IMR-90 (cell line): Measurements from ENCODE around the gene C1orf159. TPM values are rescaled to one million over a fixed set of nuclear protein-coding genes. Genes with fewer than 3 reads are reported as not detected.

Source experiments
- ATAC-seq: fragments of 200-7000 bp; cut with Tn5 transposase; 2 replicates; pipeline ENCODE4 v1.9.1; 2020; ENCODE audit warnings: low read depth, mild to moderate bottlenecking, moderate library complexity
- BruUV-seq: library from RNA; stranded (reverse); fragments of 400-500 nt; replicated peaks from 2 replicates; lab custom pipeline; 2021; lab: Mats Ljungman, UMichigan
- CTCF ChIA-PET: fragments of 300-600 bp; formaldehyde crosslinking; extraction: SDS; loops from one replicate; lab custom pipeline; 2021; ENCODE audit warnings: antibody characterized with exemption; lab: Yijun Ruan, JAX
- POLR2A ChIA-PET: fragments of 300-600 bp; sonication (Branson Sonifier 250); formaldehyde crosslinking; loops from one replicate; lab custom pipeline; 2022; ENCODE audit warnings: antibody characterized with exemption; ENCODE audit not compliant: unreplicated experiment; lab: Charles Lee
- DNase-seq: peaks from one replicate; pipeline ENCODE4 v3.0.0; 2013
- H2AFZ ChIP-seq: replicated peaks from 2 replicates; pipeline ENCODE3; 2013; ENCODE audit warnings: low read length, mild to moderate bottlenecking; ENCODE audit not compliant: poor library complexity
- H2AK5ac ChIP-seq: 2 replicates; pipeline ENCODE4 v1.6.1; 2013; ENCODE audit warnings: low read depth, low read length, inconsistent platforms
- H2AK9ac ChIP-seq: replicated peaks from 2 replicates; pipeline ENCODE3; 2013; ENCODE audit warnings: mild to moderate bottlenecking, low read depth, low read length, moderate library complexity; ENCODE audit not compliant: poor library complexity
- H2BK120ac ChIP-seq: 2 replicates; pipeline ENCODE4 v1.6.1; 2013; ENCODE audit warnings: low read depth, low read length, inconsistent platforms
- H2BK15ac ChIP-seq: 3 replicates; pipeline ENCODE4 v1.6.1; 2013; ENCODE audit warnings: low read depth, low read length, inconsistent platforms
- H2BK20ac ChIP-seq: 2 replicates; pipeline ENCODE4 v1.6.1; 2013; ENCODE audit warnings: low read depth, mild to moderate bottlenecking, inconsistent platforms, low read length, moderate library complexity
- H2BK5ac ChIP-seq: 2 replicates; pipeline ENCODE4 v1.6.1; 2013; ENCODE audit warnings: mild to moderate bottlenecking, low read depth, low read length, inconsistent platforms; ENCODE audit not compliant: poor library complexity, severe bottlenecking
- H3K14ac ChIP-seq: replicated peaks from 2 replicates; pipeline ENCODE4 v1.6.1; 2013; ENCODE audit warnings: low read depth, low read length, inconsistent platforms
- H3K18ac ChIP-seq: 2 replicates; pipeline ENCODE4 v1.6.1; 2013; ENCODE audit warnings: low read depth, low read length, control low read depth
- H3K23ac ChIP-seq: 2 replicates; pipeline ENCODE4 v1.6.1; 2013; ENCODE audit warnings: low read depth, low read length, inconsistent platforms
- H3K27ac ChIP-seq: 2 replicates; pipeline ENCODE4 v1.5.1; 2013; ENCODE audit warnings: mild to moderate bottlenecking, control low read depth, low read length; ENCODE audit not compliant: insufficient read depth
- H3K27me3 ChIP-seq: 2 replicates; pipeline ENCODE4 v1.6.1; 2013; ENCODE audit warnings: low read length; ENCODE audit not compliant: control insufficient read depth, insufficient read depth
- H3K36me3 ChIP-seq: 2 replicates; pipeline ENCODE4 v1.6.1; 2013; ENCODE audit warnings: low read length, mixed read lengths; ENCODE audit not compliant: control insufficient read depth, insufficient read depth
- H3K4ac ChIP-seq: 2 replicates; pipeline ENCODE4 v1.6.1; 2013; ENCODE audit warnings: low read depth, low read length, inconsistent platforms
- H3K4me1 ChIP-seq: 2 replicates; pipeline ENCODE4 v1.6.1; 2013; ENCODE audit warnings: low read length, mixed read lengths; ENCODE audit not compliant: control insufficient read depth, insufficient read depth
- H3K4me2 ChIP-seq: 2 replicates; pipeline ENCODE4 v1.6.1; 2013; ENCODE audit warnings: low read depth, mild to moderate bottlenecking, control low read depth, low read length, moderate library complexity
- H3K4me3 ChIP-seq: 2 replicates; pipeline ENCODE4 v1.5.1; 2013; ENCODE audit warnings: low read depth, mild to moderate bottlenecking, control low read depth, low read length, moderate library complexity; ENCODE audit not compliant: insufficient read depth
- H3K56ac ChIP-seq: 2 replicates; pipeline ENCODE4 v1.6.1; 2013; ENCODE audit warnings: low read length, inconsistent platforms; ENCODE audit not compliant: insufficient read depth; ENCODE audit errors: extremely low read depth
- H3K79me1 ChIP-seq, 2 experiments: 2 replicates each; pipeline ENCODE4 v1.6.1; 2013; ENCODE audit warnings: low read length in 2 of 2, inconsistent platforms in 1 of 2, low read depth in 1 of 2
- H3K9ac ChIP-seq: 2 replicates; pipeline ENCODE4 v1.6.1; 2013; ENCODE audit warnings: low read depth, low read length, control low read depth
- H3K9me1 ChIP-seq: 2 replicates; pipeline ENCODE4 v1.6.1; 2013; ENCODE audit warnings: low read length, inconsistent platforms; ENCODE audit not compliant: insufficient read depth
- H3K9me3 ChIP-seq: 2 replicates; pipeline ENCODE4 v1.6.1; 2013; ENCODE audit warnings: low read length; ENCODE audit not compliant: control insufficient read depth, insufficient read depth
- H4K20me1 ChIP-seq: 2 replicates; pipeline ENCODE4 v1.6.1; 2013; ENCODE audit warnings: low read length, inconsistent platforms; ENCODE audit not compliant: insufficient read depth
- H4K5ac ChIP-seq: 2 replicates; pipeline ENCODE4 v1.6.1; 2013; ENCODE audit warnings: mild to moderate bottlenecking, low read depth, low read length, control low read depth
- H4K8ac ChIP-seq, 2 experiments: 2 replicates each; pipeline ENCODE4 v1.6.1; 2013; ENCODE audit warnings: low read depth in 2 of 2, low read length in 2 of 2, control low read depth in 1 of 2, inconsistent platforms in 1 of 2
- H4K91ac ChIP-seq: 2 replicates; pipeline ENCODE4 v1.6.1; 2013; ENCODE audit warnings: low read depth, low read length, inconsistent platforms; ENCODE audit not compliant: insufficient read depth
- BHLHE40 ChIP-seq: fragments of 150-350 bp; IDR thresholded peaks from 2 replicates; pipeline ENCODE4 v1.6.1; 2016; ENCODE audit warnings: mild to moderate bottlenecking, low read depth, low read length
- CHD1 ChIP-seq: IDR thresholded peaks from 2 replicates; pipeline ENCODE4 v1.6.1; 2012; ENCODE audit warnings: low read depth, low read length, improper control_type of control experiment
- MAZ ChIP-seq: IDR thresholded peaks from 2 replicates; pipeline ENCODE4 v1.6.1; 2012; ENCODE audit warnings: low read depth, mild to moderate bottlenecking, low read length, improper control_type of control experiment, moderate library complexity, borderline replicate concordance
- NFE2L2 ChIP-seq: fragments of 150-350 bp; IDR thresholded peaks from 2 replicates; pipeline ENCODE4 v1.6.1; 2016; ENCODE audit warnings: low read depth, mild to moderate bottlenecking, low read length
- POLR2A ChIP-seq: IDR thresholded peaks from 2 replicates; pipeline ENCODE4 v1.6.1; 2012; ENCODE audit warnings: mild to moderate bottlenecking, low read depth, low read length
- RCOR1 ChIP-seq: IDR thresholded peaks from 2 replicates; pipeline ENCODE4 v1.6.1; 2012; ENCODE audit warnings: mild to moderate bottlenecking, low read length, improper control_type of control experiment; ENCODE audit not compliant: insufficient replicate concordance
- WGBS, 2 experiments: methylation state at CpG; one replicate each; pipeline versions ENCODE4 v1.1.5 to v1.1.7; 2013; ENCODE audit warnings: missing lambda C conversion rate in 2 of 2; ENCODE audit not compliant: insufficient read length in 1 of 2; ENCODE audit errors: extremely low coverage in 2 of 2; 5-methylcytosine and 5-hydroxymethylcytosine counted together
- dilution Hi-C: fragments of 300-500 bp; cut with HindIII; formaldehyde crosslinking; loops from one replicate; pipeline ENCODE4 v1.14.3; 2018; ENCODE audit warnings: low sequenced_read_pairs; ENCODE audit not compliant: unreplicated experiment
- in situ Hi-C: fragments of 300-500 bp; cut with MboI; formaldehyde crosslinking; loops from 3 replicates; pipeline ENCODE4 v1.14.3; 2019; ENCODE audit warnings: low sequenced_read_pairs, inconsistent platforms, mixed read lengths
- intact Hi-C: fragments of 100-400 bp; cut with micrococcal nuclease; formaldehyde crosslinking; loops from 2 replicates; pipeline ENCODE4 v1.10.0; 2022
- polyA plus RNA-seq, 3 experiments: library from polyadenylated mRNA; depleted of rRNA; stranded (reverse); fragments of >200 nt; gene quantifications; 2 replicates each; pipeline ENCODE4 v1.2.3, GENCODE V29; 2012; ENCODE audit warnings: low replicate concordance in 1 of 3
- total RNA-seq: library from RNA; depleted of rRNA; stranded (reverse); fragments of >200 nt; gene quantifications from 2 replicates; pipeline ENCODE4 v1.2.3, GENCODE V29; 2012

The C1orf159 gene
- total and polyA plus RNA-seq, 2 of the 4 experiments (the other 2 are of a cell fraction) = 2.9 to 12.6 TPM

DNA sequence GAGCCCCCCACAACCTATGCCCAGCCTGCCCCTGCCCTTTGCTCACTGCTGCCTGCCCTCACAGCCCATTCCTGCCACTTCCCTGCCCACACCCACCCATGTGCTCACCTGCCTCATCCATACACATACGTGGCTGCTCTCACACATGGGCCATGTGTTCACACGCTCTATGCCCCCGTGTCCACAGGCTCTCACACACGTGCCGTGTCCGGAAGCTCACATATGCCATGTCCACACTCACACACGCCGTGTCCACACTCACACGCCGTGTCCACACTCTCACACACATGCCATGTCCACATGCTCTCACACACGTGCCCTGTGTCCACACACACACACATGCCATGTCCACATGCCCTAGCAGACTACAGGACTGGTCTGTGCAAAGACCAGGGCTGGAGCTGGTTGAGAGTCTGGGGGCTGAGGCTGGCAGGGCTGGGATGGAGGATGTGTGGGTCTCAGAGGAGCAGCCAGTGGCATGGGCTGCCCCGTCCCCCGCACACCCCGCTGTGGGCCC lies 41.2 kb downstream of the C1orf159 start:
- H4K8ac ChIP-seq = no peak overlapping the region
- H3K4me2 ChIP-seq = no peak overlapping the region
- peaks cover 5% of the 10 kb centered on the region for H3K4me1 ChIP-seq
- POLR2A ChIA-PET = no interaction called here
- intact Hi-C loops = no loop called here
- no peaks in the 10 kb centered on the region for H3K79me1 ChIP-seq
- no peak overlapping the region for H2AK9ac ChIP-seq
- H2AK5ac ChIP-seq = peak overlapping the region; percentile 85
- no peak overlapping the region for H3K56ac ChIP-seq
- H3K23ac ChIP-seq = no peak overlapping the region
- no peak overlapping the region for H2AFZ ChIP-seq
- WGBS, 2 experiments = 83% methylated on average over 3 of the region's 14 CpGs; no CpG with 5 or more reads in 1 of the 2 experiments
- H2BK5ac ChIP-seq = no peak overlapping the region
- dilution Hi-C loops = no loop called here
- ATAC-seq = no peak
- H3K27ac ChIP-seq = no peak overlapping the region
- H2BK15ac ChIP-seq = no peak overlapping the region
- H3K9me1 ChIP-seq = no peaks in the 10 kb centered on the region
- no peaks in the 10 kb centered on the region; the same call in 1 of the 2 replicates for H3K27me3 ChIP-seq
- H4K5ac ChIP-seq = no peak overlapping the region
- H2BK20ac ChIP-seq = no peak overlapping the region
- H3K9me3 ChIP-seq = no peaks in the 10 kb centered on the region
- H3K14ac ChIP-seq = no peak overlapping the region
- no peak overlapping the region for H3K4me3 ChIP-seq
- CTCF ChIA-PET = no interaction called here
- no peak overlapping the region for H3K18ac ChIP-seq
- no peak for TF ChIP-seq BHLHE40
- TF ChIP-seq POLR2A = no peak
- TF ChIP-seq RCOR1 = no peak
- TF ChIP-seq MAZ = no peak
- no peak for TF ChIP-seq CHD1
- no peak for TF ChIP-seq NFE2L2
- H2BK120ac ChIP-seq = no peak overlapping the region
- no peaks in the 10 kb centered on the region for H3K36me3 ChIP-seq
- no peak overlapping the region for H3K4ac ChIP-seq
- H3K9ac ChIP-seq = no peak overlapping the region
- in situ Hi-C loops = no loop called here
- no TSS peak for BruUV-seq
- no peak overlapping the region for H4K91ac ChIP-seq
- no peak for DNase-seq
- peaks cover 1% of the 10 kb centered on the region; the same call in 1 of the 2 replicates for H4K20me1 ChIP-seq
